GM12878 (cell line): ENCODE measurements around the gene ZNF668. TPM values are rescaled to one million over a fixed set of nuclear protein-coding genes. Genes with fewer than 3 reads are reported as not detected.
A peak's percentile ranks its signal among the peaks of the same experiment; 100 is the strongest.

Experiments used
- ATAC-seq: fragments of 200-7000 bp; cut with Tn5 transposase; 3 replicates; pipeline ENCODE4 v1.9.1; 2020; ENCODE audit warnings: mild to moderate bottlenecking, moderate library complexity
- BruUV-seq: library from RNA; stranded (reverse); fragments of 400-500 nt; replicated peaks from 2 replicates; lab custom pipeline; 2021; lab: Mats Ljungman, UMichigan
- CTCF ChIA-PET: fragments of 300-600 bp; sonication (Branson Sonifier 250); formaldehyde crosslinking; extraction: SDS; loops from one replicate; lab custom pipeline; 2021; ENCODE audit warnings: inconsistent platforms; lab: Yijun Ruan, JAX
- POLR2A ChIA-PET: fragments of 350-600 bp; formaldehyde crosslinking; extraction: SDS; loops from one replicate; lab custom pipeline; 2021; ENCODE audit warnings: inconsistent platforms; lab: Charles Lee
- RAD21 ChIA-PET: fragments of 300-600 bp; sonication (Branson Sonifier 250); formaldehyde crosslinking; loops from one replicate; lab custom pipeline; 2023; ENCODE audit warnings: antibody characterized with exemption; ENCODE audit not compliant: unreplicated experiment; lab: Charles Lee
- SMC1A ChIA-PET: fragments of 300-600 bp; sonication (Branson Sonifier 250); formaldehyde crosslinking; loops from one replicate; lab custom pipeline; 2023; ENCODE audit not compliant: unreplicated experiment, uncharacterized antibody; lab: Charles Lee
- DNase-seq: peaks from one replicate; pipeline ENCODE4 v3.0.0-alpha.2; 2011; ENCODE audit warnings: low read depth, low spot score
- FAIRE-seq: peaks from 3 replicates; lab custom pipeline; 2011; peaks lifted over from hg19 to GRCh38; lab: Jason Lieb, UNC
- H2AFZ ChIP-seq: 2 replicates; pipeline ENCODE4 v1.6.0; 2011; ENCODE audit warnings: low read depth, low read length, control low read depth; ENCODE audit not compliant: control insufficient read depth
- H3K27ac ChIP-seq: 2 replicates; pipeline ENCODE4 v1.5.1; 2011; ENCODE audit warnings: control low read depth; ENCODE audit not compliant: control insufficient read depth, insufficient read depth
- H3K27me3 ChIP-seq, 2 experiments: replicated peaks in 1 of 2; 2 replicates each; pipeline versions ENCODE4 v1.6.0 to v1.6.1; 2011; ENCODE audit warnings: low read length in 1 of 2; ENCODE audit not compliant: control insufficient read depth in 2 of 2, insufficient read depth in 2 of 2
- H3K36me3 ChIP-seq, 2 experiments: 2 replicates each; pipeline ENCODE4 v1.5.1; 2011; ENCODE audit warnings: low read length in 1 of 2; ENCODE audit not compliant: control insufficient read depth in 2 of 2, insufficient read depth in 2 of 2
- H3K4me1 ChIP-seq: 2 replicates; pipeline ENCODE4 v1.6.1; 2011; ENCODE audit warnings: mild to moderate bottlenecking, low read length, moderate library complexity, mixed read lengths; ENCODE audit not compliant: control insufficient read depth, insufficient read depth
- H3K4me2 ChIP-seq: 2 replicates; pipeline ENCODE4 v1.6.0; 2011; ENCODE audit warnings: control low read depth; ENCODE audit not compliant: control insufficient read depth, insufficient read depth
- H3K4me3 ChIP-seq: fragments of 200-600 bp; sonication (generic); 2 replicates; pipeline ENCODE4 v1.5.1; 2016
- H3K79me2 ChIP-seq: 2 replicates; pipeline ENCODE4 v1.6.0; 2011; ENCODE audit warnings: low read length; ENCODE audit not compliant: control insufficient read depth, insufficient read depth
- H3K9ac ChIP-seq: 2 replicates; pipeline ENCODE4 v1.8.0; 2011; ENCODE audit warnings: low read length, control low read depth, mixed read lengths; ENCODE audit not compliant: control insufficient read depth, insufficient read depth
- H3K9me3 ChIP-seq: replicated peaks from 3 replicates; pipeline ENCODE4 v1.5.1; 2011; ENCODE audit warnings: mild to moderate bottlenecking, low read length; ENCODE audit not compliant: control insufficient read depth, insufficient read depth
- H4K20me1 ChIP-seq: 2 replicates; pipeline ENCODE4 v1.6.0; 2011; ENCODE audit not compliant: control insufficient read depth, insufficient read depth
- BCLAF1 ChIP-seq: fragments of 450-650 bp; IDR thresholded peaks from 2 replicates; pipeline ENCODE4 v1.6.1; 2017; ENCODE audit warnings: antibody characterized with exemption, mild to moderate bottlenecking, moderate library complexity
- CHD4 ChIP-seq: fragments of 200-600 bp; sonication (generic); IDR thresholded peaks from 2 replicates; pipeline ENCODE4 v1.6.1; 2016; ENCODE audit warnings: mild to moderate bottlenecking
- EP300 ChIP-seq, 2 experiments: fragments of 150-350 bp in 1 of 2; IDR thresholded peaks; 2 replicates each; pipeline ENCODE4 v1.6.1; 2011 to 2012; ENCODE audit warnings: low read depth in 2 of 2, low read length in 2 of 2, borderline replicate concordance in 1 of 2, improper control_type of control experiment in 1 of 2, inconsistent platforms in 1 of 2; ENCODE audit not compliant: control insufficient read depth in 1 of 2
- IRF3 ChIP-seq: fragments of 450-650 bp; IDR thresholded peaks from 2 replicates; pipeline ENCODE4 v1.6.1; 2014; ENCODE audit warnings: mild to moderate bottlenecking
- MEF2B ChIP-seq: fragments of 450-650 bp; IDR thresholded peaks from 2 replicates; pipeline ENCODE4 v1.6.1; 2018; ENCODE audit warnings: mild to moderate bottlenecking, moderate library complexity; ENCODE audit not compliant: partially characterized antibody, poor library complexity, severe bottlenecking
- MYB ChIP-seq: fragments of 150-350 bp; IDR thresholded peaks from 2 replicates; pipeline ENCODE4 v1.6.1; 2014; ENCODE audit warnings: mild to moderate bottlenecking, low read depth, low read length, borderline replicate concordance
- NFXL1 ChIP-seq: fragments of 450-650 bp; IDR thresholded peaks from 2 replicates; pipeline ENCODE4 v1.6.1; 2017; ENCODE audit warnings: antibody characterized with exemption, mild to moderate bottlenecking, borderline replicate concordance
- NFYB ChIP-seq: IDR thresholded peaks from 2 replicates; pipeline ENCODE4 v1.6.1; 2011; ENCODE audit warnings: low read depth, mild to moderate bottlenecking, low read length, improper control_type of control experiment, moderate library complexity; ENCODE audit not compliant: insufficient read depth
- RAD21 ChIP-seq: IDR thresholded peaks from 2 replicates; pipeline ENCODE4 v1.6.1; 2011; ENCODE audit warnings: mild to moderate bottlenecking, low read depth, low read length, moderate library complexity; ENCODE audit not compliant: insufficient read depth
- RAD51 ChIP-seq: fragments of 450-650 bp; IDR thresholded peaks from 2 replicates; pipeline ENCODE4 v1.6.1; 2016; ENCODE audit warnings: moderate library complexity, mild to moderate bottlenecking, inconsistent platforms
- RCOR1 ChIP-seq: conservative IDR thresholded peaks from 2 replicates; pipeline ENCODE4 v1.6.1; 2012; ENCODE audit warnings: low read depth, low read length, improper control_type of control experiment
- WGBS: methylation state at CpG from one replicate; pipeline ENCODE4 v1.1.6; 2016; ENCODE audit warnings: low lambda C conversion rate; ENCODE audit not compliant: insufficient replicate concordance, insufficient coverage; ENCODE audit errors: missing lambda C conversion rate; 5-methylcytosine and 5-hydroxymethylcytosine counted together
- in situ Hi-C: fragments of 300-500 bp; cut with MboI; formaldehyde crosslinking; loops from 9 replicates; pipeline ENCODE4 v1.14.3; 2018; ENCODE audit warnings: mixed read lengths
- intact Hi-C: fragments of 100-400 bp; cut with micrococcal nuclease; formaldehyde crosslinking; loops from one replicate; pipeline ENCODE4 v1.14.2; 2022; ENCODE audit not compliant: unreplicated experiment
- polyA plus RNA-seq, 11 experiments: library from polyadenylated mRNA; depleted of rRNA in 4 of 11; unstranded in 6 of 11; stranded (reverse) in 5 of 11; fragments of >200 nt; fragmentation: Nextera tagmentation in 4 of 11; fragmentation: Illumina TruSeq in 1 of 11; extraction: Ambion mirVana in 4 of 11; extraction: Trizol in 1 of 11; gene quantifications; 1 replicate in 1 of 11; 2 replicates in 10 of 11; pipeline versions ENCODE4 v1.2.1 to v1.2.3, GENCODE V29; 2011 to 2016; ENCODE audit warnings: inconsistent platforms in 2 of 11, missing spikeins in 2 of 11, low read depth in 1 of 11
- total RNA-seq, 4 experiments: library from RNA; depleted of rRNA in 3 of 4; stranded (reverse); fragments of >200 nt in 3 of 4; fragmentation: Illumina TruSeq in 1 of 4; extraction: Trizol in 1 of 4; gene quantifications; 2 replicates each; pipeline versions ENCODE4 v1.2.1 to v1.2.3, GENCODE V29; 2013 to 2021

ZNF668 gene
- total and polyA plus RNA-seq, 10 of the 15 experiments (the other 5 are each of a cell fraction or from before 2014, with no cell fraction given): 0.05 to 20.7 (median 10.0) TPM; not detected in 1

- SMC1A ChIA-PET: no interaction called here
- peaks cover 11 to 23% of the 10 kb centered on the region in 2 experiments for H3K36me3 ChIP-seq
- H3K79me2 ChIP-seq: peaks cover 13% of the 10 kb centered on the region
- H3K9me3 ChIP-seq: no peaks in the 10 kb centered on the region
- WGBS: 82% methylated on average over 4 of the region's 4 CpGs
- no peak overlapping the region for H3K27ac ChIP-seq
- no peak for TF ChIP-seq RAD51
- TF ChIP-seq NFYB: 0 out of 2 replicates have a peak, but pooled peaks have one; percentile 10
- no peak for FAIRE-seq
- no peaks in the 10 kb centered on the region for H4K20me1 ChIP-seq
- no peak overlapping the region for H3K4me2 ChIP-seq
- intact Hi-C loops (no loop called here), in situ Hi-C loops (no loop called here)
- no TSS peak for BruUV-seq
- RAD21 ChIA-PET: no interaction called here
- no peaks in the 10 kb centered on the region for H3K27me3 ChIP-seq
- H3K9ac ChIP-seq: no peak overlapping the region
- no peak for ATAC-seq
- H2AFZ ChIP-seq: no peak overlapping the region
- H3K4me3 ChIP-seq: no peak overlapping the region
- CTCF ChIA-PET: no interaction called here
- no peak for DNase-seq
- POLR2A ChIA-PET: interaction anchor here (0.6 to 1.3 kb wide), 2 partner anchors 9 to 15 kb away, joined by 3 to 4 read pairs; partner anchors contain the start of genes ZNF646 and ZNF668
- no peaks in the 10 kb centered on the region for H3K4me1 ChIP-seq
These were observed 9.1 kb downstream of the ZNF668 start for GRCh38 chr16:31064882-31065461.

- in situ Hi-C loops (no loop called here), intact Hi-C loops (no loop called here)
- Histone ChIP-seq H3K27me3 (no peaks in the 10 kb centered on the region), H3K4me2 (no peak overlapping the region), H3K27ac (no peak overlapping the region), H2AFZ (no peak overlapping the region), H3K79me2 (peaks cover 10% of the 10 kb centered on the region), H3K9ac (no peak overlapping the region), H3K4me3 (no peak overlapping the region), H3K36me3 (peaks cover 11 to 23% of the 10 kb centered on the region in 2 experiments), H3K9me3 (no peaks in the 10 kb centered on the region), H4K20me1 (no peaks in the 10 kb centered on the region), H3K4me1 (no peaks in the 10 kb centered on the region)
- ChIA-PET POLR2A (interaction anchor here (0.6 to 1.3 kb wide), 2 partner anchors 8 to 10 kb away, joined by 4 to 5 read pairs; partner anchors contain the start of genes ZNF646 and ZNF668), CTCF (interaction anchor here (0.5 kb wide), 1 partner anchor 8 kb away, joined by 3 read pairs; no protein-coding TSS in a partner anchor), SMC1A (no interaction called here), RAD21 (no interaction called here)
- DNase-seq (no peak), FAIRE-seq (no peak), ATAC-seq (no peak)
- no TSS peak for BruUV-seq
- WGBS: 93% methylated on average over 56 of the region's 56 CpGs
- TF ChIP-seq EP300 (IDR thresholded peaks at IDR 0.05; ENCODE audit: borderline replicate concordance in 1 of 2, control insufficient read depth in 1 of 2, low read depth in 2 of 2, low read length in 2 of 2) (no peak), MEF2B (no peak), BCLAF1 (no peak), CHD4 (no peak), RAD21 (no peak), RCOR1 (no peak), IRF3 (no peak), NFXL1 (no peak), MYB (no peak)
These were observed 10.0 kb downstream of the ZNF668 start for GRCh38 chr16:31063843-31064611.
